Skeletal muscle tissue (tissue), 4 donors: ENCODE measurements around the gene MZB1. TPM values are rescaled to one million over a fixed set of nuclear protein-coding genes. Genes with fewer than 3 reads are reported as not detected.
"Not testable (repeated sequence)": the region's sequence is repeated elsewhere in the genome, so short reads cannot be mapped to it uniquely, and the experiment has no call there.

Source experiments
- H3K27ac ChIP-seq: one replicate; pipeline ENCODE4 v1.7.0; 2013; ENCODE audit warnings: mild to moderate bottlenecking, low read depth, low read length, inconsistent platforms
- H3K27me3 ChIP-seq, 3 donors: one replicate each; pipeline ENCODE4 v1.7.0; 2013; ENCODE audit warnings: low read length in 3 of 3; ENCODE audit not compliant: control insufficient read depth in 3 of 3, insufficient read depth in 3 of 3
- H3K36me3 ChIP-seq, 3 donors: one replicate each; pipeline ENCODE4 v1.7.0; 2013; ENCODE audit warnings: low read length in 3 of 3; ENCODE audit not compliant: control insufficient read depth in 3 of 3, insufficient read depth in 3 of 3
- H3K4me1 ChIP-seq, 3 donors: one replicate each; pipeline ENCODE4 v1.7.0; 2013; ENCODE audit warnings: low read length in 3 of 3, mild to moderate bottlenecking in 3 of 3; ENCODE audit not compliant: control insufficient read depth in 3 of 3, insufficient read depth in 3 of 3
- H3K4me3 ChIP-seq, 3 donors: one replicate each; pipeline ENCODE4 v1.7.0; 2013; ENCODE audit warnings: low read length in 3 of 3
- H3K9ac ChIP-seq, 3 donors: one replicate each; pipeline ENCODE4 v1.7.0; 2013; ENCODE audit warnings: low read length in 3 of 3, mild to moderate bottlenecking in 3 of 3, moderate library complexity in 2 of 3, low read depth in 1 of 3
- H3K9me3 ChIP-seq, 3 donors: one replicate each; pipeline ENCODE4 v1.7.0; 2013; ENCODE audit warnings: low read length in 3 of 3; ENCODE audit not compliant: control insufficient read depth in 3 of 3
- total RNA-seq: library from RNA; depleted of rRNA; stranded (reverse); fragments of >200 nt; gene quantifications from one replicate; pipeline ENCODE4 v1.2.3, GENCODE V29; 2014
- donor health status: Osteomylitis.

The MZB1 gene
- total RNA-seq, 1 donor from 2014 or later = 0.52 TPM

DNA sequence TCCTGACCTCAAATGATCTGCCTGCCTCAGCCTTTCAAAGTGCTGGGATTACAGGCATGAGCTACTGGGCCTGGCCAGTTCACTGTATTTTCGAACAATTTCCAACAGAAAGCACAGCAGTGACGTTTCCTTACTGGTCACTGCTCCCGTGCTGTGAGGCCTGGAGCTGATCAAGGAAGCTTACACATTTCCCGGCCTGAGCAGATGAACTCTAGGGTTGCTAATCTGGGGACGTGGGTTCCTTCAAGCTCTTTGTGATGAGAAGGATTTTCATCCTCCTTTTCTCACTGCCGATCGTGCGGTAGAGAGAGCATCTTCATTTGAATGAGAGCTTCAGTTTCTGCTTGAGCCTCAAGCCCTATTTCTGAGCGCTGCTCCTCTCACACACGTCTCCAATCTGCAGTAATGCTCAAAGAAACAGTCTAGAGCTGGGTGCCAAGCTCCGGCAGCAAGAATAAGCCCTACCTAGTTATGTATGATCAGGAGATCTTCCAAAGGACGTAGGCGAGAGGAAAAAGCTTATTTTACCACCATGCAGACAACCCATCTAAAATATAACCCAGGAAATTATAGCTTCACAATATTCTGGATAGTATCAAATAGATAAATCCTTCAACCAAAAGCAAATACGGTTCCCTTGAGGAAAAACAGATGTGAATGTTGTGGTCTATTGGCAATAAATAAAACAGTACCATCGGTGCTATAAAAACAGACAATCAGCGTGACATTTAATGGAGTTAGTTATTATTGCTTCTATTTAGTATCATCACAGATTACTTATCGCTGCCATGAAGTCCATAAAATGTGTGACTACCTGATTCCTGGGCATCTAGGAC is 21.5 kb upstream of the MZB1 start:
- Histone ChIP-seq H3K27ac (peak overlapping the region; percentile 32), H3K9ac (peak overlapping the region in 1 of 3 donors; percentile 51), H3K4me1 (peaks cover 34 to 49% (median 45%) of the 10 kb centered on the region in 3 donors), H3K9me3 (no peaks in the 10 kb centered on the region), H3K36me3 (peaks cover 0 to 3% (median 0%) of the 10 kb centered on the region in 3 donors), H3K4me3 (no peak overlapping the region), H3K27me3 (no peaks in the 10 kb centered on the region)

DNA sequence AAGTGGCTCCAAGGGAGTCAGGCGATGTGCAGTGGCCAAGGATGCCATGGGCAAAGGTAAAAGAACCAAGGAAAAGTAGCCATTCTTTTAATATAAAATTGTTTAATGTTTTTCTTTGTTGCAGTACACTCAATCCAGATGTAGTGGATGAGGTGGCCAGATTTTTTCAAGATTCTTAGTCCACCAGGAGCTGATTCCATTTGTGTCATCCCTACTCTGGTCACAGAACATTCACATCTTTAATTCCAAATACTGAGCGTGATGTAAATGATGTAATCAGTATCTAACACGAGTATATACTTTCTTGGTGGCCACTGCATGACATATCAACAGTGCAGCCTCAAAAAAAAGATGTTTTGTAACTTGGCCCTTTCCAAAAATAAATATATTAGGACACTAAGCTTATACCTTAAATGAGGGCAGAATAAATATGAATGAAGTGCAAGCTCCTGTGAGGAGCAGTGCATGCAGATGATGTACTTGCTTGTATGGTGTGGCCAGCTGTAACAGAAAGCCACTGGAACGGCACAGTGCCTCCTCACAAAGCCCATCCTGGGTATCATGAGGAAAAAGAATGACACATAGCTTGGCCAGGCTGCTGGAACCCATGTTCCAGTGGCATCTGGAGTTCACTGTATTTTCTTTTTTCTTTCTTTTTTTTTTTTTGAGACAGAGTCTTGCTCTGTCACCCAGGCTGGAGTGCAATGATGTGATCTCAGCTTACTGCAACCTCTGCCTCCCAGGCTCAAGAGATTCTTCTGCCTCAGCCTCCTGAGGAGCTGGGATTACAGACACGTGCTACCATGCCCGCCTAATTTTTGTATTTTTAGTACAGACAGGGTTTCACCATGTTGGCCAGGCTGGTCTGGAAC is 20.6 kb upstream of the MZB1 start:
- Histone ChIP-seq H3K9ac (peak overlapping the region in 1 of 3 donors; percentile 51), H3K27me3 (no peaks in the 10 kb centered on the region), H3K27ac (peak overlapping the region; percentile 17), H3K9me3 (no peaks in the 10 kb centered on the region), H3K36me3 (peaks cover 0 to 3% (median 0%) of the 10 kb centered on the region in 3 donors), H3K4me1 (peaks cover 26 to 41% (median 36%) of the 10 kb centered on the region in 3 donors), H3K4me3 (no peak overlapping the region)

DNA sequence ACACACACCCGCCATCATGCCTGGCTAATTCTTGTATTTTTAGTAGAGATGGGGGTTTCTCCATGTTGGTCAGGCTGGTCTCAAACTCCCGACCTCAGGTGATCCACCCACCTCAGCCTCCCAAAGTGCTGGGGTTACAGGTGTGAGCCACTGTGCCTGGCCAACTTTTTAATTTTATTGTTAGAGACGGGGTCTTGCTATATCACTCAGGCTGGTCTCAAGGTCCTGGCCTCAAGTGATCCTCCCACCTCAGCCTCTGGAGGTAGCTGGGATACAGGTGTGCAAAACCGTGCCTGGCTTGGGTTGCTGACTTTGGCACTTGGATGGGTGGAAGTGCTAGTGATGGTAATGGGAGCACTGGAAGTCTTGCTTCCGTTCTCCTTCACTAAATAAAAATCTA is 19.4 kb upstream of the MZB1 start:
- not testable (repeated sequence) for H3K27me3 ChIP-seq, H3K4me3 ChIP-seq, H3K36me3 ChIP-seq, H3K9ac ChIP-seq, H3K27ac ChIP-seq, H3K9me3 ChIP-seq
- H3K4me1 ChIP-seq = peaks cover 17 to 34% (median 29%) of the 10 kb centered on the region in 3 donors

DNA sequence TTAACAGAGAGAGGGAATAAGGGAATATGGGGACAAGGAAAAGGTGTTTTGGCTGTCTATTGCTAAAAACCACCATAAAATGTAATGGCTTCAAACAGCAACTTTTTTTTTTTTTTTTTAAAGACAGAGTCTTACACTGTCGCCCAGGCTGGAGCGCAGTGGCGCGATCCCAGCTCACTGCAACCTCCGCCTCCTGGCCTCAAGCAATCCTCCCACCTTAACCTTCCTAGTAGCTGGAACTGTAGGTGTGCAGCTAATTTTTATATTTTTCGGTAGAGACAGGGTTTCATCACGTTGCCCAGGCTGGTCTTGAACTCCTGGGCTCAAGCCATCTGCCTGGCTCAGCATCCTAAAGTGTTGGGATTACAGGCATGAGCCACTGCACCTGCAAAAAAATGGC is 18.5 kb upstream of the MZB1 start:
- Histone ChIP-seq H3K4me1 (peaks cover 22 to 33% (median 30%) of the 10 kb centered on the region in 3 donors), H3K4me3 (no peak overlapping the region), H3K9me3 (no peaks in the 10 kb centered on the region), H3K27ac (no peak overlapping the region), H3K27me3 (no peaks in the 10 kb centered on the region), H3K9ac (no peak overlapping the region), H3K36me3 (peaks cover 0 to 1% (median 0%) of the 10 kb centered on the region in 3 donors)

DNA sequence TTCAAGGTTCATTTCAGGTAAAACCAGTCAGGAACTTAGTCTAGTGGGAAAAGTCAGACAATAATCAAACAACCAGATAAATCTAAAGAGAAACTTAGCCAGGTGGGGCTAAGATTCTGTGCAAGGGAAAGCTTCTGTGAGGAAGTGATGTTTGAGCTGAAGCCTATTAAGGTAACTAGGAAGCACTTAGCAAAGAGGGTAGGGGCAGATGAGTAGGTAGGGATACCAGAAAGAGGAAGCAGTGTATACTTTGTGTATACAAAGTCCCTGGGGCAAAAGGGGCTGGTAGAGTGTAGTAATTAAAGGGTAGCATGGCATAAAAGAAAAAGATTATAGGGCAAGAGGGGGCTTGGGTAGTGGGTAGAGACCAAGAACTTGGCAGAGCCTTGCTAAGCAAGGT is 17.8 kb upstream of the MZB1 start:
- Histone ChIP-seq H3K27me3 (no peaks in the 10 kb centered on the region), H3K4me3 (no peak overlapping the region), H3K9ac (no peak overlapping the region), H3K9me3 (no peaks in the 10 kb centered on the region), H3K4me1 (peaks cover 26 to 38% (median 37%) of the 10 kb centered on the region in 3 donors), H3K36me3 (no peaks in the 10 kb centered on the region), H3K27ac (no peak overlapping the region)

DNA sequence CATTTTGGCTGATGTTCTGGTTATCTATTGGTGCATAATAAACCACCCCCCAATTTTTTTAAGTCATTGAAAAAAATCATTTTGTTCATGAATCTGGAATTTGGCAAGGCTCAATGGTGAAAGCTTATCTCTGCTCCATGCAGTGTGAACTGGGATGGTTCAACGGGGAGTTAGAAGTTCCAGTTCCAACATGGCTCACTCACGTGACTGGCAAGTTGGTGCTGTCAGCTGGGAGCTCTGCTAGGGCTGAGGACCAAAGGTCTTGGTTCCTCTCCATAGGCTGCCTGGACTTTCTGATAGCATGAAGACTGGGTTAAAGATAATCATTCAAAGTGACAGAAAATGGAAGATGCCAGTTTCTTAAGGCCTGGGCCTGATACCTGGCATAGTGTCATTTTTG is 17.2 kb upstream of the MZB1 start:
- Histone ChIP-seq H3K9ac (no peak overlapping the region), H3K36me3 (no peaks in the 10 kb centered on the region)

DNA sequence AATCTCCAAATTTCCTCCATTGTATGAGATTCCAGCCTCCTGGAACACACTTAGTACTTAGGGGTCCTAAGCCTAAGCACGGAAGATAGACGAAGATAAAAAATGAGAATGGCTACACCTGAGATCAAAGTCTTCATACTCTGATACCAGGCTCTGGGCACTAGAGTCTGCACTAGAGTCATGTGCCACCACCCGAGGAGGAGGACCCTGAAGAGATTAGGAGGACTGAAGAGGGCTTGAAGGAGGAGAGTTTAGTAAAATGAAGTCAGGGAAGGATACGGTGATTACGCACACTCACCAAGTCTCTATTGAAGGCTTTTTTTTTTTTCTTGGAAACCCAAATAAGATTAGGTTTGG is 14.7 kb upstream of the MZB1 start:
- H3K9ac ChIP-seq = peak overlapping the region; percentile 79 to 93 (median 86)
- peak overlapping the region; percentile 84 to 97 (median 94) for H3K4me3 ChIP-seq
- H3K36me3 ChIP-seq = peaks cover 4 to 8% (median 7%) of the 10 kb centered on the region in 3 donors
- peak overlapping the region; percentile 90 for H3K27ac ChIP-seq
- H3K9me3 ChIP-seq = no peaks in the 10 kb centered on the region
- no peaks in the 10 kb centered on the region for H3K27me3 ChIP-seq
- H3K4me1 ChIP-seq = peaks cover 14 to 25% (median 25%) of the 10 kb centered on the region in 3 donors

More for the DNA sequence above, 17.2 kb upstream of the MZB1 start:
- Histone ChIP-seq H3K4me3 (no peak overlapping the region), H3K9me3 (no peaks in the 10 kb centered on the region), H3K4me1 (peaks cover 26 to 38% (median 38%) of the 10 kb centered on the region in 3 donors), H3K27ac (no peak overlapping the region), H3K27me3 (no peaks in the 10 kb centered on the region)

DNA sequence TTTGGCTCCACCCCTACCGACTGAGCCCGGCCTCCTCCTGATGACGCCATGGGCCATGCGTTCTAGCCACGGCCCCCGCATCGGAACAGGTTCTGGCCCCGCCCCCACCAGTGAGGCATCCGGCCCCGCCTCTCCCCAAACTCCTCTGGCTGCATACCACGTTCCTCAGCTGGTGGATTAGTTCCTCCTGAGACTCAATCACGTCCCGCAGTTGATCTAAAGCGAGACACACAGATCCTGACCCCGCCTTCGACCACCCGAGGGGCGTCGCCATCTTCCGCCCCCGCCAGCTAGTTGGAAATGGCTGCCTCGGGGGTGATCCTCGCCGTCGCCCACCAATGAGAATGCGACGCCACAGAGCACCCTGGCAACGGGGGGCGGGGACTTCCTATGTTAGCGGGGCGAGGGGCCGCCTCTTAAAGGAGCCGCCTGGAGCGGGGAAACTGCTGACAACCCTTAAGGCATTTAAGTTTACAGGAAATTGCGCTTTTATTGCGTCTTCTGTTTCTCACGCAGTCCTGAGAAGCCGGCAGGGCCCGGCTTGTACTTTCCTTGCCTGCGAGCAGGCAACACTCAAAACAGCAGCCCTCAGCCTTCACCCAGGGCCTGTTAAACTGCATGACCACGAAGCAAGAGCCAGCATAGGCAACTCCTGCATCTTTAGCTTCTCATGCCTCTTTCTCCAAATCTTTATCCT is 14.2 kb upstream of the MZB1 start, which contains the start of gene SPATA24:
Gene SPATA24 (minus strand): TSS at position 303 of the 697 bp plus-strand sequence. CDS start 29 bp downstream, at position 274.
- H3K27ac ChIP-seq = peak within 1 kb of the TSS; percentile 90
- H3K27me3 ChIP-seq = no peaks in the 10 kb centered on the region
- peak within 1 kb of the TSS; percentile 79 to 93 (median 86) for H3K9ac ChIP-seq
- H3K36me3 ChIP-seq = peaks cover 4 to 8% (median 7%) of the 10 kb centered on the region in 3 donors
- H3K4me3 ChIP-seq = peak within 1 kb of the TSS; percentile 84 to 97 (median 94)
- no peaks in the 10 kb centered on the region for H3K9me3 ChIP-seq
- H3K4me1 ChIP-seq = peaks cover 14 to 25% (median 25%) of the 10 kb centered on the region in 3 donors

DNA sequence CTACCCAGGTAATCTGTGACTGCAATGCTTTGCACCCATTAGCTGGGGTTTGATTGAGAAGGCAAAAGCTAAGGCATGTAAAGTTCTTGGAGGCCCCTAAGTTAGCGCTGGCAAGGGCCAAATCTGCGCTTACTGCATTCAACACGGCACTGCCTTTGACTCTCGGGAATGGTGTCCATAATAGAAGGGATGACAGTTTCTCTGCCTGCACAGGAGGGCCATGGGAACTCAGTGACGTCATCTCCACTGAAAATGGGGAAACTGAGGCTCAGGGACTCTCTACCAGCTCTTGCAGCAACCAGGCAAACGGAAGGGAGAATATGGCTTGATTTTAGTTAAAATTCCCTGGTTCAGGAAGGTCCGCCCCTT is 13.7 kb upstream of the MZB1 start:
- no peaks in the 10 kb centered on the region for H3K9me3 ChIP-seq
- H3K27me3 ChIP-seq = no peaks in the 10 kb centered on the region
- peak overlapping the region; percentile 84 to 97 (median 94) for H3K4me3 ChIP-seq

More for the DNA sequence above, 13.7 kb upstream of the MZB1 start:
- Histone ChIP-seq H3K4me1 (peaks cover 14 to 25% (median 25%) of the 10 kb centered on the region in 3 donors), H3K36me3 (peaks cover 4 to 8% (median 7%) of the 10 kb centered on the region in 3 donors), H3K27ac (peak overlapping the region; percentile 90), H3K9ac (peak overlapping the region; percentile 79 to 93 (median 86))
